Pancreas (tissue), 10 donors: ENCODE measurements around the gene NUBPL. TPM values are rescaled to one million over a fixed set of nuclear protein-coding genes. Genes with fewer than 3 reads are reported as not detected.
"Not testable (repeated sequence)": the region's sequence is repeated elsewhere in the genome, so short reads cannot be mapped to it uniquely, and the experiment has no call there.

ENCODE experiments used
- ATAC-seq, 4 donors: fragments of 200-7000 bp; cut with Tn5 transposase; one replicate each; pipeline versions ENCODE4 v1.8.0 to v1.9.1; 2020; ENCODE audit warnings: mild to moderate bottlenecking in 4 of 4, moderate library complexity in 4 of 4
- DNase-seq, 6 donors: peaks; one replicate each; pipeline ENCODE4 v3.0.0-alpha.2; 2020
- FAIRE-seq: peaks from 2 replicates; lab custom pipeline; 2012; peaks lifted over from hg19 to GRCh38; lab: Jason Lieb, UNC
- H3K27ac ChIP-seq, 4 donors: fragments of 200-600 bp; sonication (generic); 1 replicate in 3 of 4; 2 replicates in 1 of 4; pipeline versions ENCODE4 v1.5.0 to v1.8.0; 2020
- H3K27me3 ChIP-seq, 4 donors: fragments of 200-600 bp; one replicate each; pipeline ENCODE4 v1.8.0; 2021
- H3K36me3 ChIP-seq, 3 donors: fragments of 200-600 bp; sonication (generic) in 1 of 3; one replicate each; pipeline versions ENCODE4 v1.5.0 to v1.8.0; 2020 to 2021
- H3K4me1 ChIP-seq, 3 donors: fragments of 200-600 bp; one replicate each; pipeline ENCODE4 v1.8.0; 2021
- H3K4me3 ChIP-seq, 4 donors: fragments of 200-600 bp; sonication (generic) in 2 of 4; one replicate each; pipeline versions ENCODE4 v1.5.0 to v1.8.0; 2020 to 2021
- H3K9me3 ChIP-seq, 4 donors: fragments of 200-600 bp; one replicate each; pipeline ENCODE4 v1.8.0; 2021
- WGBS, 2 donors: extraction: QIAGEN DNeasy Blood & Tissue Kit; methylation state at CpG; one replicate each; pipeline ENCODE4 v1.1.7; 2013; 5-methylcytosine and 5-hydroxymethylcytosine counted together
- intact Hi-C, 3 donors: fragments of 100-400 bp; cut with DNase I; formaldehyde crosslinking; loops; one replicate each; pipeline versions ENCODE4 v1.11.1 to v1.14.2; 2022
- polyA plus RNA-seq, 2 donors: library from polyadenylated mRNA; stranded (reverse); fragments of 200-250 nt; gene quantifications; one replicate each; pipeline ENCODE4 v1.2.3, GENCODE V29; 2013
- total RNA-seq, 6 donors: library from RNA; stranded (reverse); fragmentation: NEBNext Ultra II Directional in 4 of 6; extraction: Animal tissue kit (Norgen Biotek cat#: 25700) in 4 of 6; gene quantifications; one replicate each; pipeline versions ENCODE4 v1.2.1 to v1.2.4, GENCODE V29; 2021 to 2023
- TF ChIP-seq, protein P1 (sequence below), 4 donors: fragments of 200-600 bp; sonication (generic) in 3 of 4; IDR thresholded peaks; one replicate each; pipeline versions ENCODE4 v1.5.0 to v1.8.0; 2021; ENCODE audit warnings: antibody characterized with exemption in 4 of 4
- donor health status: healthy with polysubstance abuse.
- donor health status: DM: no; HTN: no; CAD: no; lungs with moderate emphysema.
- donor health status: DM: no; HTN: no; CAD: no.
- donor health status: control.
- donor health status: control.
- donor health status: Bipolar disorder and iron deficiency.
- donor health status: DM: yes; HTN: yes; CAD: no.
- donor health status: DM: no; HTN: no; CAD: no.
- donor health status: DM: no; HTN: no; CAD: no.
- donor health status: DM: yes; HTN: yes; CAD: no.

The NUBPL gene
- total and polyA plus RNA-seq, 8 donors: 2.1 to 7.0 (median 4.9) TPM

DNA sequence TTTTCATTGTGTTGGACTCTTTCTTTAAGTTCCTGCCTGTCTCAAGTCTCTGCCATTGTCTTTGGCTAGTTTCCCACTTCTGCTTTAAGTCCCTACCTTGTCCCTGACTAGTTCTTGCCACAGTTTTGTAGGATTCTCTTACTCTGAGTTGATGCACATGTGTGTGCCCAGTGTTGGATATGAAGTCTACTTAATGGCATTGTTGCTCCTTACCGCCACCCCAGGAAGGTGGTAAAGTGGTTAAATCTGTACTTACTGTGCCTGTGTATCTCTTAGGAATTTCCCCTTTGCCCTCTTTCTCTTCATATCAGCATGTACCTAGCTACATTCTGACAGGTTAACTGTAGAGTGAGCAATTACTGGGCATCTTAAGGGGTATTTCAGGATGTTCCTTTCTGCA lies 227.1 kb downstream of the NUBPL start:
- FAIRE-seq (no peak), ATAC-seq (no peak), DNase-seq (no peak)
- Histone ChIP-seq H3K9me3 (no peaks in the 10 kb centered on the region), H3K4me3 (no peak overlapping the region), H3K27ac (no peak overlapping the region), H3K27me3 (no peaks in the 10 kb centered on the region), H3K36me3 (no peaks in the 10 kb centered on the region), H3K4me1 (no peaks in the 10 kb centered on the region)
- TF ChIP-seq, protein P1, sequence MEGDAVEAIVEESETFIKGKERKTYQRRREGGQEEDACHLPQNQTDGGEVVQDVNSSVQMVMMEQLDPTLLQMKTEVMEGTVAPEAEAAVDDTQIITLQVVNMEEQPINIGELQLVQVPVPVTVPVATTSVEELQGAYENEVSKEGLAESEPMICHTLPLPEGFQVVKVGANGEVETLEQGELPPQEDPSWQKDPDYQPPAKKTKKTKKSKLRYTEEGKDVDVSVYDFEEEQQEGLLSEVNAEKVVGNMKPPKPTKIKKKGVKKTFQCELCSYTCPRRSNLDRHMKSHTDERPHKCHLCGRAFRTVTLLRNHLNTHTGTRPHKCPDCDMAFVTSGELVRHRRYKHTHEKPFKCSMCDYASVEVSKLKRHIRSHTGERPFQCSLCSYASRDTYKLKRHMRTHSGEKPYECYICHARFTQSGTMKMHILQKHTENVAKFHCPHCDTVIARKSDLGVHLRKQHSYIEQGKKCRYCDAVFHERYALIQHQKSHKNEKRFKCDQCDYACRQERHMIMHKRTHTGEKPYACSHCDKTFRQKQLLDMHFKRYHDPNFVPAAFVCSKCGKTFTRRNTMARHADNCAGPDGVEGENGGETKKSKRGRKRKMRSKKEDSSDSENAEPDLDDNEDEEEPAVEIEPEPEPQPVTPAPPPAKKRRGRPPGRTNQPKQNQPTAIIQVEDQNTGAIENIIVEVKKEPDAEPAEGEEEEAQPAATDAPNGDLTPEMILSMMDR (IDR thresholded peaks at IDR 0.05): no peak
- WGBS, 2 donors: 95% methylated on average over 1 of the region's 1 CpG
- intact Hi-C loops: no loop called here

DNA sequence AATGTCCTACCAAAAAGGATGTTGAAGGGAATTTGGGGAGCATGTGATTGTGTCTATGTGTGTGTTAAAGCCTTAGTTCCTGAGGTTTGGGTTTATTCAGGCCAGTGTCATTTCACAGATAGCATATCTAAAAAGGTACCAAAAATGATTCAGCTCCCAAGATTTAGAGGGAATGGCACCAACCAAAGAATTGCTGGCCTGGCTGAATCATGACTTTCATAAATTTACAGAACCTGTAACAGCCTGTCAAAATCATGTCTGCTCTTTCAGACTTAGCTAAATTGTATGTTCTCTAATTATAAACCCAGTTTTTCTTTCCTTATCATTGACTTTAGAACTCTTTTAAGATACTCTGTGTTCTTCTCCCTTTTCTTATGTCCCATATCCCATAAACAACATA lies 231.5 kb downstream of the NUBPL start:
- H3K9me3 ChIP-seq: no peaks in the 10 kb centered on the region
- no peaks in the 10 kb centered on the region for H3K27me3 ChIP-seq
- intact Hi-C loops: no loop called here
- no peaks in the 10 kb centered on the region for H3K36me3 ChIP-seq
- H3K4me3 ChIP-seq: no peak overlapping the region
- FAIRE-seq: no peak
- TF ChIP-seq, protein P1 (IDR thresholded peaks at IDR 0.05): no peak
- ATAC-seq: no peak
- no peak for DNase-seq
- H3K4me1 ChIP-seq: no peaks in the 10 kb centered on the region
- no peak overlapping the region for H3K27ac ChIP-seq

- H3K4me3 ChIP-seq, H3K9me3 ChIP-seq, H3K36me3 ChIP-seq, H3K27ac ChIP-seq, intact Hi-C loops, FAIRE-seq, H3K27me3 ChIP-seq, H3K4me1 ChIP-seq, DNase-seq, ATAC-seq: not testable (repeated sequence)
- 94 to 97% methylated on average over 3 of the region's 3 CpGs for WGBS, 2 donors
Observed at GRCh38 chr14:31797946-31798345, 236.7 kb downstream of the NUBPL start.

- TF ChIP-seq, protein P1 (IDR thresholded peaks at IDR 0.05): no peak
- Histone ChIP-seq H3K27ac (no peak overlapping the region), H3K4me3 (no peak overlapping the region), H3K36me3 (no peaks in the 10 kb centered on the region), H3K9me3 (no peaks in the 10 kb centered on the region), H3K27me3 (no peaks in the 10 kb centered on the region), H3K4me1 (no peaks in the 10 kb centered on the region)
- FAIRE-seq: no peak
- DNase-seq: no peak
- ATAC-seq: no peak
- intact Hi-C loops: no loop called here
Observed at GRCh38 chr14:31802838-31803237, 241.6 kb downstream of the NUBPL start.

- TF ChIP-seq, protein P1 (IDR thresholded peaks at IDR 0.05): no peak
- no peak for DNase-seq
- intact Hi-C loops: no loop called here
- Histone ChIP-seq H3K36me3 (no peaks in the 10 kb centered on the region), H3K4me1 (no peaks in the 10 kb centered on the region), H3K27me3 (no peaks in the 10 kb centered on the region), H3K4me3 (no peak overlapping the region), H3K27ac (no peak overlapping the region), H3K9me3 (no peaks in the 10 kb centered on the region)
- no peak for FAIRE-seq
- ATAC-seq: no peak
Observed at GRCh38 chr14:31806249-31806648, 245.0 kb downstream of the NUBPL start.

GRCh38 chr14:31811693-31812628 lies 250.8 kb downstream of the NUBPL start:
- 74% methylated on average over 15 of the region's 15 CpGs for WGBS, 2 donors
- H3K36me3 ChIP-seq, H3K4me1 ChIP-seq, ATAC-seq, H3K27me3 ChIP-seq, H3K9me3 ChIP-seq, intact Hi-C loops, H3K4me3 ChIP-seq, FAIRE-seq, H3K27ac ChIP-seq: not testable (repeated sequence)
- peak in 1 of 6 donors; percentile 23 for DNase-seq

GRCh38 chr14:31813724-31814490 lies 252.7 kb downstream of the NUBPL start:
- FAIRE-seq, H3K4me1 ChIP-seq: not testable (repeated sequence)
- WGBS, 2 donors: 84 to 96% methylated on average over 2 of the region's 2 CpGs

More at GRCh38 chr14:31813724-31814490, 252.7 kb downstream of the NUBPL start:
- H3K36me3 ChIP-seq, H3K9me3 ChIP-seq, ATAC-seq, H3K4me3 ChIP-seq, H3K27ac ChIP-seq, intact Hi-C loops, H3K27me3 ChIP-seq, DNase-seq: not testable (repeated sequence)
